SU-DHL-6 (cell line): Measurements from ENCODE around the gene SUGCT.

Experiments
- EZH2phosphoT487 ChIP-seq: fragments of 200-600 bp; sonication (generic), shearing (Covaris generic); conservative IDR thresholded peaks from 2 replicates; pipeline ENCODE4 v1.6.1; 2018; ENCODE audit warnings: mild to moderate bottlenecking, antibody characterized with exemption, low read length, moderate library complexity, mixed read lengths
- TF ChIP-seq, protein P1 (sequence below): fragments of 200-600 bp; sonication (generic); IDR thresholded peaks from one replicate; pipeline ENCODE4 v1.5.1; 2017; ENCODE audit warnings: antibody characterized with exemption, mild to moderate bottlenecking, low read length, moderate library complexity; ENCODE audit not compliant: insufficient read depth, poor library complexity, severe bottlenecking

DNA sequence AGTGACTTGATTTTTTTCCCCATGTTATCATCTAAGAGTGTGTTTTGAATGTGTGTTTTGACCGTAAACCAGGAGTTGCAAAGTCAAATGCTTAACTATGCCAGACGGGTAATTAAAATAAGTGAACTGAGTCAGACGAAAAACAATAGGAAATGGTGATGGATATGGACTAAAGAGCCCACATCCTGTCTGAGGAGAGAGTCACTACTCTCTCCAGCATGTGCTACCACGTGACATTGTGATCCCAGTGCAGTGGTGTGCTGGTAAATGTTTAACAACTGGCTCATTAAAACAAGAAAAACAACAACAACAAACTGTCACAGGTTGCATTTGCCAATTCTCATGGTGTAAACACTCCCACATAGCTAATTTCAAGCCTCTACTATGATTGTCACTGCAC, 164.3 kb downstream of the SUGCT start:
- TF ChIP-seq, protein P1, sequence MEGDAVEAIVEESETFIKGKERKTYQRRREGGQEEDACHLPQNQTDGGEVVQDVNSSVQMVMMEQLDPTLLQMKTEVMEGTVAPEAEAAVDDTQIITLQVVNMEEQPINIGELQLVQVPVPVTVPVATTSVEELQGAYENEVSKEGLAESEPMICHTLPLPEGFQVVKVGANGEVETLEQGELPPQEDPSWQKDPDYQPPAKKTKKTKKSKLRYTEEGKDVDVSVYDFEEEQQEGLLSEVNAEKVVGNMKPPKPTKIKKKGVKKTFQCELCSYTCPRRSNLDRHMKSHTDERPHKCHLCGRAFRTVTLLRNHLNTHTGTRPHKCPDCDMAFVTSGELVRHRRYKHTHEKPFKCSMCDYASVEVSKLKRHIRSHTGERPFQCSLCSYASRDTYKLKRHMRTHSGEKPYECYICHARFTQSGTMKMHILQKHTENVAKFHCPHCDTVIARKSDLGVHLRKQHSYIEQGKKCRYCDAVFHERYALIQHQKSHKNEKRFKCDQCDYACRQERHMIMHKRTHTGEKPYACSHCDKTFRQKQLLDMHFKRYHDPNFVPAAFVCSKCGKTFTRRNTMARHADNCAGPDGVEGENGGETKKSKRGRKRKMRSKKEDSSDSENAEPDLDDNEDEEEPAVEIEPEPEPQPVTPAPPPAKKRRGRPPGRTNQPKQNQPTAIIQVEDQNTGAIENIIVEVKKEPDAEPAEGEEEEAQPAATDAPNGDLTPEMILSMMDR: no peak
- TF ChIP-seq EZH2phosphoT487: no peak
